ENCODE measurements around the gene DUSP1.

DNA sequence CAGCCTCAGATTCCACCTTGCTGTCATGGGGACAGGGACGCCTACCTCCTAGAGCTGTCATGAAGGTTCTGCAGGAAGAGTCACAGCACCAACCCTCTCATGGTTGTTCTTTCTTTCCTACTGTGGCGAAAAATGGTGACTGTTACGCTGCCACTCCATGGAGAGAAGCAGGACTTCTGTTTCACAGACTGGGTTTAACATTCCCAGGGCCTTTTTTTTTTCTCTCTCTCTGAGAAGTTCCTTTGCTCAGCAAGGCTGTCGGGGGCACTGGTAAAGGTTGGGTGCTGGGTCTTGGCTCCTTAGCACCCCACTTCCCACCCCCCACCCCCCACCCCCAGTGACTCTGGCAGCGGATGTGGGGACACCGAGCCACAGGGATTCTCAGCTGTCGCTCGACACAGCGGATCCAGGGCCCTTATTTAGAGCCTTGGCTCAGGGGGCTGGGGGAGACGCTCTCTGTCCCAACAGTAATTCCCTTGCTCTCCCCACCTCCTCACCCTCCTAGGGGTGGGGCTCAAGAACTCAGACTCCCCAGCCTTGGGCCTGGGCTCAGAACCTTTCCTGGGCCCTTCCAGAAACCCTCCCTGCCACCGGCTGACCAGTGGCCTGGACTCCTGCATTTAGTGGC is 34.4 kb downstream of the DUSP1 start:
- TF ChIP-seq POLR2A (IDR thresholded peaks at IDR 0.05): no peak
- TF ChIP-seq, protein P1, sequence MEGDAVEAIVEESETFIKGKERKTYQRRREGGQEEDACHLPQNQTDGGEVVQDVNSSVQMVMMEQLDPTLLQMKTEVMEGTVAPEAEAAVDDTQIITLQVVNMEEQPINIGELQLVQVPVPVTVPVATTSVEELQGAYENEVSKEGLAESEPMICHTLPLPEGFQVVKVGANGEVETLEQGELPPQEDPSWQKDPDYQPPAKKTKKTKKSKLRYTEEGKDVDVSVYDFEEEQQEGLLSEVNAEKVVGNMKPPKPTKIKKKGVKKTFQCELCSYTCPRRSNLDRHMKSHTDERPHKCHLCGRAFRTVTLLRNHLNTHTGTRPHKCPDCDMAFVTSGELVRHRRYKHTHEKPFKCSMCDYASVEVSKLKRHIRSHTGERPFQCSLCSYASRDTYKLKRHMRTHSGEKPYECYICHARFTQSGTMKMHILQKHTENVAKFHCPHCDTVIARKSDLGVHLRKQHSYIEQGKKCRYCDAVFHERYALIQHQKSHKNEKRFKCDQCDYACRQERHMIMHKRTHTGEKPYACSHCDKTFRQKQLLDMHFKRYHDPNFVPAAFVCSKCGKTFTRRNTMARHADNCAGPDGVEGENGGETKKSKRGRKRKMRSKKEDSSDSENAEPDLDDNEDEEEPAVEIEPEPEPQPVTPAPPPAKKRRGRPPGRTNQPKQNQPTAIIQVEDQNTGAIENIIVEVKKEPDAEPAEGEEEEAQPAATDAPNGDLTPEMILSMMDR (IDR thresholded peaks at IDR 0.05): no peak

All from esophagus squamous epithelium (tissue), 4 donors.